H1 (cell line): Measurements from ENCODE around the gene HELZ2. TPM values are rescaled to one million over a fixed set of nuclear protein-coding genes. Genes with fewer than 3 reads are reported as not detected.

Experiments
- RFX5 ChIP-seq: IDR thresholded peaks from 2 replicates; pipeline ENCODE4 v1.6.1; 2011; ENCODE audit warnings: low read depth, low read length, improper control_type of control experiment, borderline replicate concordance
- SIN3A ChIP-seq, 2 experiments: IDR thresholded peaks in 1 of 2; conservative IDR thresholded peaks in 1 of 2; 2 replicates each; pipeline ENCODE4 v1.6.1; 2011 to 2012; ENCODE audit warnings: low read length in 2 of 2, improper control_type of control experiment in 1 of 2, low read depth in 1 of 2, mild to moderate bottlenecking in 1 of 2
- SP2 ChIP-seq: IDR thresholded peaks from 2 replicates; pipeline ENCODE4 v1.6.1; 2012; ENCODE audit warnings: mild to moderate bottlenecking, low read length, inconsistent platforms
- YY1 ChIP-seq: IDR thresholded peaks from 2 replicates; pipeline ENCODE4 v1.6.1; 2011; ENCODE audit warnings: low read depth, mild to moderate bottlenecking, low read length
- polyA plus RNA-seq, 7 experiments: library from polyadenylated mRNA; depleted of rRNA in 3 of 7; stranded (reverse) in 5 of 7; unstranded in 2 of 7; fragments of >200 nt in 5 of 7; fragments of 200-250 nt in 2 of 7; gene quantifications; 1 replicate in 5 of 7; 2 replicates in 1 of 7; 4 replicates in 1 of 7; pipeline versions ENCODE4 v1.2.1 to v1.2.3, GENCODE V29; 2011 to 2013; ENCODE audit warnings: missing spikeins in 2 of 7, mixed read lengths in 2 of 7
- total RNA-seq: library from RNA; stranded (reverse); fragmentation: NEBNext Ultra II Directional; extraction: Animal tissue kit (Norgen Biotek cat#: 25700); gene quantifications from 2 replicates; pipeline ENCODE4 v1.2.1, GENCODE V29; 2021

The HELZ2 gene
- total and polyA plus RNA-seq, 2 of the 8 experiments (the other 6 are each of a cell fraction or from before 2014, with no cell fraction given) = 7.9 to 17.5 TPM

DNA sequence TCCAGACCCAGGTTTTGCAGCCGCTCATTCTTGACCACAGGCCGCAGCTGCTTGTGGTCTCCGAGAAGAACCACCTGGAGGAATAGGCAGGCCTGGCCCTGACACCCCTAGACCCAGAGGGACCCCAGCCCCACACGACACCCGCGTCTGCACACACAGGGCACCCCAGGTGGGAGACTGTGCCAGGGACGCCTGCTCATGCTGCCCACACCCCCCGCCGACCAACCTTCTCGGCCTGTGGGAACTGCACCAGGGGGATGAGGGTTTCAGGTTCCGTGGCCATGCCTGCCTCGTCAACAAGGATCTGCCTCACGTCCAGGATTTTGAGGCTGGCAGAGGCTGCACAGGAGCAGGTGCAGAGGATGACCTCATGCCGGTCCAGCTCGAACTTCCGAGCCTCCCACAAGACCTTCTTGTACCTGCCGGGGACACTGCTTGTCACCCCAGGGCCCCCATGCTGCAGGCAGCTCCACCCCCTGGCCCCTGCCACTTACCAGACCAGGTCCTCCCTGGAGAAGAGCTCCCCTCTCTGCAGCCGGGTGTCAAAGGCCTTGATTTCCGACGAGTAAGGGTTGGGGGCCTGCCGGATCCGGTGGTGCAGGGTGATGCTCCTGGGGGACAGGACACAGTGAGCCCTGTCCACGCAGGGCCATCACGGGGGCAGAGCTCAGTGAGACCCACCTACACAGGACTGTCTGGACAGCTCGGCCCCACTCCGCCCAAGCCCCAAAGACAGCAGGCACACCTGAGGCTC is 13.0 kb downstream of the HELZ2 start (continued):
- TF ChIP-seq RFX5 (no peak), YY1 (no peak), SP2 (no peak), SIN3A (conservative IDR thresholded peaks at IDR 0.05 in 1 of 2, IDR thresholded peaks at IDR 0.05 in 1 of 2; ENCODE audit: low read depth in 1 of 2, low read length in 2 of 2) (no peak)
- TF ChIP-seq, all 59 proteins: peak for 0
